Memory B cell (primary cell): ENCODE data around the gene PNCK.

Source experiments
- ATAC-seq: fragments of 150-1000 bp; cut with Tn5 transposase; 2 replicates; pipeline ENCODE4 v1.10.0; 2021; ENCODE audit warnings: low read depth, mild to moderate bottlenecking, moderate library complexity
- DNase-seq, 2 donors: peaks; one replicate each; pipeline ENCODE4 v3.0.0; 2022; ENCODE audit warnings: low spot score in 2 of 2
- H3K27ac Mint-ChIP-seq: one replicate; pipeline ENCODE4 v1.8.0; 2022; ENCODE audit warnings: mild to moderate bottlenecking, moderate library complexity, mixed read lengths
- H3K27me3 Mint-ChIP-seq: one replicate; pipeline ENCODE4 v1.8.0; 2022; ENCODE audit warnings: mixed read lengths
- H3K36me3 Mint-ChIP-seq: one replicate; pipeline ENCODE4 v1.8.0; 2022; ENCODE audit warnings: mild to moderate bottlenecking, mixed read lengths
- H3K4me1 Mint-ChIP-seq: one replicate; pipeline ENCODE4 v1.8.0; 2022; ENCODE audit warnings: mixed read lengths
- H3K4me3 Mint-ChIP-seq: one replicate; pipeline ENCODE4 v1.8.0; 2022; ENCODE audit warnings: mild to moderate bottlenecking, moderate library complexity, mixed read lengths
- H3K9me3 Mint-ChIP-seq: one replicate; pipeline ENCODE4 v1.8.0; 2022; ENCODE audit warnings: mixed read lengths

PNCK gene

GRCh38 chrX:153667956-153668396 lies 5.6 kb downstream of the PNCK start:
- H3K36me3 Mint-ChIP-seq: no peaks in the 10 kb centered on the region

DNA sequence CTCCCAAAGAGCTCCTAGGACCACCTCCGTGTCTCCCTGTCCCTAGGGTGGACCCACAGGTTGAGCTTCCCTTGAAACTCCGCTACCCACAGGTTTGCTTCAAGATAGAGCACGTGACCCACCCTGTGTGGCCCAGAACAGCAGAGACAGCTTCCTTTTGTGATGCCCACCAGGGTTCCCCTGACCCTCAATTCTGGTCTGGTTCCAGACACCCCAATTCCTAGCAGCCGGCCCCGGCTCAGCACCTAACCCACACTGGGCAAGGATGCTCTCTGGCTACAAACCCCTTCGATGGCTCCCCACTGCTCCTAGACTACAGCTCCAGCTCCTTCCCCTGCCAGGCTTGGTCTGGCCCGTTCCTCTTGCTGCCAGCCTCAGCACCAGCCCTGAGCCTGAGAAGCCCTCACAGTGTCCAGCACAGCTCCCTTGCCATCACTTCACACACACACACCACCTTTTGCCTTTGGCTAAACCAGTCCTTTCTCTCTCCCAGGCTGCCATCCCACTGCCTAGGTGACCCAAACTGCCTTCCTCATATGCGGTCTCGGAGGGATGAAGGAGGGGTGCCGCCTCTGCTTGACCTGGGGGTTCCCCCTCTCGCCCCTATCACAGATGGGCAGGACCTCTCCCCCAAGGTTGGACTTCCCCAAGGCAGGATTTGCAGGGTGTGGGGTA lies 6.2 kb downstream of the PNCK start:
- DNase-seq (no peak), ATAC-seq (peak; percentile 8)
- Mint-ChIP-seq H3K36me3 (no peaks in the 10 kb centered on the region), H3K4me1 (peaks cover 10% of the 10 kb centered on the region), H3K4me3 (peak overlapping the region; percentile 81), H3K27me3 (peaks cover 10% of the 10 kb centered on the region), H3K9me3 (no peaks in the 10 kb centered on the region), H3K27ac (peak overlapping the region; percentile 28)

More at GRCh38 chrX:153667956-153668396, 5.6 kb downstream of the PNCK start:
- peaks cover 12% of the 10 kb centered on the region for H3K27me3 Mint-ChIP-seq
- ATAC-seq (peak; percentile 87), DNase-seq (peak; percentile 67 to 72)
- H3K4me3 Mint-ChIP-seq: peak overlapping the region; percentile 81
- H3K9me3 Mint-ChIP-seq: no peaks in the 10 kb centered on the region
- H3K27ac Mint-ChIP-seq: peak overlapping the region; percentile 28
- peaks cover 12% of the 10 kb centered on the region for H3K4me1 Mint-ChIP-seq

DNA sequence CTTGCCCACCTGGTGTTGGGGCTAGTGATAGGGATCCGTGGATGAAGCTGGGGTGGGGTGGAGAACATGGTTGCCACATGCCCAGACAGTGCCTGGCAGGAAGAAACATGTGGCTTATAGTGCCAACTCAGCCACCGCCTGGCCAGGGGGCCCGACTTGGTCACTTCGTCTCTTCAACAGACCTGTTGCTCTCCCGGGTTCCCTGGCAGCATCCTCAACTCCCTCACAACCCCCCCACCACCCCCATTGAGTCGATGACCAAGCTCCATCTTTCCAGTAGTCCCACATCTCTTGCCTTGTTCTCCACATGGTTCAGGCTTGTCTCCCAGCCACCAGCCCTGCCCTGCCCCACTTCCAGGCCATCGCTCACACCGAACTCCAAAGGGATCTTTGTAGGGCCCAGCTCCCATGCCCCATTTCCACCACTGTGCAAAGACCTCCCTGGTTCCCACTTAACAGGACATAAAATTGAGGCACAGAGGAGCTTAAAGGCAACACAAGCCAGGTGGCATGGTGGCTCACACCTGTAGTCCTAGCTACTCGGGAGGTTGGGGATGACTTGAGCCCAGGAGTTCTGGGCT lies 7.8 kb downstream of the PNCK start:
- ATAC-seq (no peak), DNase-seq (no peak)
- H3K27me3 Mint-ChIP-seq: peaks cover 10% of the 10 kb centered on the region
- H3K4me3 Mint-ChIP-seq: no peak overlapping the region
- peaks cover 10% of the 10 kb centered on the region for H3K4me1 Mint-ChIP-seq
- H3K36me3 Mint-ChIP-seq: no peaks in the 10 kb centered on the region
- H3K27ac Mint-ChIP-seq: no peak overlapping the region
- H3K9me3 Mint-ChIP-seq: no peaks in the 10 kb centered on the region

DNA sequence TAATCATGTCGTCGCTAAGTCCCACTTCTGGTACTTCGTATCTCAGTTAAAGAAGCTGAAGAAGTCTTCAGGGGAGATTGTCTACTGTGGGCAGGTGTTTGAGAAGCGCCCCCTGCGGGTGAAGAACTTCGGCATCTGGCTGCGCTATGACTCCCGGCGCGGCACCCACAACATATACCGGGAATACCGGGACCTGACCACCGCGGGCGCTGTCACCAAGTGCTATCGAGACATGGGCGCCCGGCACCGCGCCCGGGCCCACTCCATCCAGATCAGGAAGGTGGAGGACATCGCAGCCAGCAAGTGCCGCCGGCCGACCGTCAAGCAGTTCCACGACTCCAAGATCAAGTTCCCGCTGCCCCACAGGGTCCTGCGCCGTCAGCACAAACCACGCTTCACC lies 11.3 kb downstream of the PNCK start:
- Mint-ChIP-seq H3K27ac (no peak overlapping the region), H3K27me3 (peaks cover 7% of the 10 kb centered on the region), H3K36me3 (no peaks in the 10 kb centered on the region), H3K9me3 (no peaks in the 10 kb centered on the region), H3K4me1 (peaks cover 2% of the 10 kb centered on the region), H3K4me3 (peak overlapping the region; percentile 34)
- ATAC-seq (no peak), DNase-seq (peak in 1 of 2 donors; percentile 49)

GRCh38 chrX:153659268-153659667 lies 14.3 kb downstream of the PNCK start:
- H3K4me3 Mint-ChIP-seq: no peak overlapping the region
- no peaks in the 10 kb centered on the region for H3K9me3 Mint-ChIP-seq

DNA sequence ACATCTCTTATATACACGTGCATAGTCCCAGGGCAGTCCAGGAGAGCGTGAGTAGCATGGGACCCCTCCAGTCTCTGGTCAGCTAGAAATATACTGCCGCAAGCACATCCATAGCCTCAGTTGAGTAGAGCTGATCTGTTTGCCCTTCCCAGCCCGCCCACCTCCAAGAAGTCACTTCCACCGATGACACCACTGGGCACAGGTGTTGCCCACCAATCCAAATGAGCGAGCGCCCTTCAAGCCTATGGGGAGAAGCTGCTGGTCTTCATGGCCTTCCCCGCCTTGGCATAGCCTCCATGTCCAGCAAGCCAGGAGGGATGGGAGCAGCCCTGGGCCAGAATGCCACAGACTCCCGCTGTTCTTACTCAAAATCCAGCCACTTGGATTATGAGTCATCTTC lies 16.5 kb downstream of the PNCK start:
- no peaks in the 10 kb centered on the region for H3K27me3 Mint-ChIP-seq
- H3K9me3 Mint-ChIP-seq: no peaks in the 10 kb centered on the region
- peaks cover 1% of the 10 kb centered on the region for H3K36me3 Mint-ChIP-seq
- H3K4me3 Mint-ChIP-seq: no peak overlapping the region
- H3K27ac Mint-ChIP-seq: no peak overlapping the region
- no peak for DNase-seq
- no peaks in the 10 kb centered on the region for H3K4me1 Mint-ChIP-seq
- no peak for ATAC-seq

More at GRCh38 chrX:153659268-153659667, 14.3 kb downstream of the PNCK start:
- Mint-ChIP-seq H3K27ac (no peak overlapping the region), H3K36me3 (peaks cover 1% of the 10 kb centered on the region), H3K27me3 (peaks cover 2% of the 10 kb centered on the region), H3K4me1 (no peaks in the 10 kb centered on the region)
- ATAC-seq (no peak), DNase-seq (no peak)

DNA sequence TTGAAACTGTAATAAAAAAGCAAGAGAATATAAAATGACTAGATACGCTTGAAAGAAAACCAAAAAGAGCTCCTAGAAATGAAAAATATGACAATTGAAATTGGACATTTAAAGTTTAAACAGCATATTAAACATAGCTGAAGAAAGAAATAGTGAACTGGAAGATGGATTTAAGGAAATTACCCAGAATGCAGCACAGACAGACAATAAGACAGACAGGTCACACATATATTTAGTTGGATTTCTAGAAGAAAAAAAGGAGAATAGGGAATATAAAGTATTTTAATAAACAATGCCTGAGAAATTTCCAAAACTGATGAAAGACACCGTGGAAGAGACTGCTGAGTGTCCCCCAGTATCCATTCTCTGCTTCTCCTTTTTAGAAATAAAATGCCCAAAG lies 20.1 kb downstream of the PNCK start:
- ATAC-seq (no peak), DNase-seq (no peak)
- Mint-ChIP-seq H3K27ac (no peak overlapping the region), H3K27me3 (peaks cover 2% of the 10 kb centered on the region), H3K4me1 (no peaks in the 10 kb centered on the region), H3K9me3 (no peaks in the 10 kb centered on the region), H3K4me3 (no peak overlapping the region), H3K36me3 (peaks cover 1% of the 10 kb centered on the region)

DNA sequence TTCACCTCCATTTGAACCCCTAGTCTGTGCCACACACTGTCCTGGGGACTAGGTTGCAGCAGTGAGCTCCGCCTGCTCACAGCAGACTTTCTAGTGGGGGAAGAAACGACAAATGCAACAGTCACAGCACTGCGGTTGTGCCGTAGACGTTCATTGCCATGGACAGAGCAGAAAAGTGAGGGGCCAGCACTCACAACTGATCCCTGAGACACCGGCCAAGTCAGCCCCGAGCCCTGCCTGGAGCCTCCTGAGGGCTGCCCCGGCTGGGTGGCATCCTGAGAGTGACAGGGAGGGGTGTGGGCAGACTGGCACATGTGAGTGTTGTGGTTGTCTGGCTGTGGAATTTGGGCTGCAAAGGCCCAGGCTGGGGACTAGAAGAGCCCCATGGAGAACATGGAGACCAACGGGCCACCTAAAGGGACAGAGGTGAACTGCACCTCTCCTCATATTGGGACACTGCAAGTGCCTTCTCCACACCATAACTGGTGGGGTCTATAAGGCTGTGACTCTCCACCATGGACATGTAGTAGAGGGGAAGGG lies 22.0 kb downstream of the PNCK start:
- DNase-seq (no peak), ATAC-seq (no peak)
- no peaks in the 10 kb centered on the region for H3K4me1 Mint-ChIP-seq
- H3K4me3 Mint-ChIP-seq: no peak overlapping the region
- peaks cover 1% of the 10 kb centered on the region for H3K36me3 Mint-ChIP-seq
- H3K9me3 Mint-ChIP-seq: no peaks in the 10 kb centered on the region
- H3K27me3 Mint-ChIP-seq: peaks cover 2% of the 10 kb centered on the region
- no peak overlapping the region for H3K27ac Mint-ChIP-seq

GRCh38 chrX:153650959-153651358 lies 22.7 kb downstream of the PNCK start:
- peaks cover 1% of the 10 kb centered on the region for H3K36me3 Mint-ChIP-seq
- H3K4me3 Mint-ChIP-seq: no peak overlapping the region
- H3K4me1 Mint-ChIP-seq: no peaks in the 10 kb centered on the region
- DNase-seq (no peak), ATAC-seq (no peak)
- H3K9me3 Mint-ChIP-seq: no peaks in the 10 kb centered on the region
- peaks cover 4% of the 10 kb centered on the region for H3K27me3 Mint-ChIP-seq
- H3K27ac Mint-ChIP-seq: no peak overlapping the region

- no peaks in the 10 kb centered on the region for H3K4me1 Mint-ChIP-seq
- H3K27ac Mint-ChIP-seq: no peak overlapping the region
- no peak overlapping the region for H3K4me3 Mint-ChIP-seq
- no peak for ATAC-seq
- no peaks in the 10 kb centered on the region for H3K9me3 Mint-ChIP-seq
- peaks cover 4% of the 10 kb centered on the region for H3K27me3 Mint-ChIP-seq
- peaks cover under 1% of the 10 kb centered on the region for H3K36me3 Mint-ChIP-seq
- no peak for DNase-seq
Observed at GRCh38 chrX:153649915-153650782, 23.5 kb downstream of the PNCK start.

GRCh38 chrX:153649178-153649914 lies 24.3 kb downstream of the PNCK start:
- Mint-ChIP-seq H3K9me3 (no peaks in the 10 kb centered on the region), H3K27me3 (peaks cover 9% of the 10 kb centered on the region), H3K27ac (no peak overlapping the region), H3K36me3 (no peaks in the 10 kb centered on the region), H3K4me3 (no peak overlapping the region), H3K4me1 (no peaks in the 10 kb centered on the region)
- peak in 1 of 2 donors; percentile 28 for DNase-seq
- peak; percentile 72 for ATAC-seq

- ATAC-seq (no peak), DNase-seq (no peak)
- peaks cover under 1% of the 10 kb centered on the region for H3K4me1 Mint-ChIP-seq
- no peaks in the 10 kb centered on the region for H3K9me3 Mint-ChIP-seq
- no peaks in the 10 kb centered on the region for H3K36me3 Mint-ChIP-seq
- H3K4me3 Mint-ChIP-seq: no peak overlapping the region
- no peak overlapping the region for H3K27ac Mint-ChIP-seq
- H3K27me3 Mint-ChIP-seq: peaks cover 9% of the 10 kb centered on the region
Observed at GRCh38 chrX:153648358-153649177, 25.0 kb downstream of the PNCK start.
